22Rv1 (cell line): ENCODE measurements around the gene ALDH9A1.

Experiments
- H3K27ac ChIP-seq: fragments of 450-650 bp; 2 replicates; pipeline ENCODE4 v1.5.1; 2017
- CTCF ChIP-seq: fragments of 450-650 bp; IDR thresholded peaks from 2 replicates; pipeline ENCODE4 v1.5.1; 2017; ENCODE audit warnings: mild to moderate bottlenecking
- ZFX ChIP-seq: fragments of 450-650 bp; IDR thresholded peaks from 2 replicates; pipeline ENCODE4 v1.6.1; 2017; ENCODE audit warnings: antibody characterized with exemption, borderline replicate concordance

The ALDH9A1 gene

GRCh38 chr1:165650981-165651625 lies 47.3 kb downstream of the ALDH9A1 start:
- TF ChIP-seq CTCF (no peak), ZFX (no peak)
- no peak overlapping the region for H3K27ac ChIP-seq

- no peak for TF ChIP-seq CTCF
- TF ChIP-seq ZFX = no peak
- H3K27ac ChIP-seq = no peak overlapping the region
These were observed 49.3 kb downstream of the ALDH9A1 start for GRCh38 chr1:165648919-165649572.

GRCh38 chr1:165647970-165648369 lies 50.4 kb downstream of the ALDH9A1 start:
- no peak overlapping the region for H3K27ac ChIP-seq
- no peak for TF ChIP-seq CTCF
- no peak for TF ChIP-seq ZFX

- TF ChIP-seq CTCF (no peak), ZFX (no peak)
- H3K27ac ChIP-seq = no peak overlapping the region
These were observed 50.8 kb downstream of the ALDH9A1 start for GRCh38 chr1:165647517-165647916.

- H3K27ac ChIP-seq = no peak overlapping the region
- TF ChIP-seq CTCF = no peak
- TF ChIP-seq ZFX = no peak
These were observed 52.6 kb downstream of the ALDH9A1 start for GRCh38 chr1:165645654-165646366.

GRCh38 chr1:165644064-165644735 lies 54.2 kb downstream of the ALDH9A1 start:
- TF ChIP-seq ZFX (no peak), CTCF (no peak)
- H3K27ac ChIP-seq = no peak overlapping the region
